Stomach (tissue), 4 donors: ENCODE results near the gene LRP1B.

ENCODE experiments used
- CTCF ChIP-seq, 7 experiments: fragments of 450-650 bp in 4 of 7; fragments of 200-600 bp in 3 of 7; sonication (generic) in 3 of 7; IDR thresholded peaks; one replicate each; pipeline ENCODE4 v1.5.1; 2016 to 2019; ENCODE audit warnings: antibody characterized with exemption in 7 of 7, control low read depth in 2 of 7, mild to moderate bottlenecking in 1 of 7
- POLR2A ChIP-seq, 4 donors: fragments of 450-650 bp; IDR thresholded peaks; one replicate each; pipeline ENCODE4 v1.6.1; 2016; ENCODE audit warnings: antibody characterized with exemption in 4 of 4, control low read depth in 2 of 4, mild to moderate bottlenecking in 1 of 4, moderate library complexity in 1 of 4
- POLR2AphosphoS5 ChIP-seq, 3 donors: sonication (generic); formaldehyde crosslinking; IDR thresholded peaks; one replicate each; pipeline ENCODE4 v1.6.1; 2016; ENCODE audit warnings: antibody characterized with exemption in 3 of 3

- TF ChIP-seq POLR2A (IDR thresholded peaks at IDR 0.05) (no peak), CTCF (IDR thresholded peaks at IDR 0.05) (no peak), POLR2AphosphoS5 (IDR thresholded peaks at IDR 0.05) (no peak)
These were observed 1447.2 kb downstream of the LRP1B start for GRCh38 chr2:140683658-140684057.
